SK-N-SH (cell line): ENCODE results near the gene ZP1. TPM values are rescaled to one million over a fixed set of nuclear protein-coding genes. Genes with fewer than 3 reads are reported as not detected.
A peak's percentile ranks its signal among the peaks of the same experiment; 100 is the strongest.

Experiments used
- CTCF ChIA-PET: fragments of 300-600, 350-600 bp; formaldehyde crosslinking; extraction: SDS; loops from one replicate; lab custom pipeline; 2021; lab: Yijun Ruan, JAX
- POLR2A ChIA-PET: fragments of 350-600 bp; sonication (Branson Sonifier 250); formaldehyde crosslinking; extraction: SDS; loops from one replicate; lab custom pipeline; 2020; ENCODE audit warnings: antibody characterized with exemption, inconsistent platforms; lab: Yijun Ruan, JAX
- DNase-seq: peaks from one replicate; pipeline ENCODE4 v3.0.0; 2012
- H2AFZ ChIP-seq: fragments of 200-600 bp; sonication (generic); 2 replicates; pipeline ENCODE4 v1.8.1; 2016; ENCODE audit warnings: antibody characterized with exemption, mild to moderate bottlenecking, low read depth
- H3F3A ChIP-seq: fragments of 200-600 bp; sonication (generic); replicated peaks from 2 replicates; pipeline ENCODE3; 2016; ENCODE audit warnings: antibody characterized with exemption, mild to moderate bottlenecking; ENCODE audit not compliant: insufficient read depth
- H3K27ac ChIP-seq, 2 experiments: fragments of 200-500 bp in 1 of 2; fragments of 200-600 bp in 1 of 2; sonication (Bioruptor generic) in 1 of 2; sonication (generic), shearing (Covaris generic) in 1 of 2; 2 replicates each; pipeline versions ENCODE4 v1.5.1 to v1.6.1; 2014 to 2016; ENCODE audit warnings: low read depth in 2 of 2, inconsistent platforms in 1 of 2, low read length in 1 of 2, mild to moderate bottlenecking in 1 of 2, mixed read lengths in 1 of 2
- H3K27me3 ChIP-seq: fragments of 200-600 bp; sonication (generic), shearing (Covaris generic); 2 replicates; pipeline ENCODE4 v1.6.1; 2016; ENCODE audit warnings: mixed run types; ENCODE audit not compliant: insufficient read depth
- H3K36me3 ChIP-seq, 2 experiments: fragments of 200-500 bp in 1 of 2; fragments of 200-600 bp in 1 of 2; sonication (Bioruptor generic) in 1 of 2; sonication (generic) in 1 of 2; replicated peaks in 1 of 2; 2 replicates each; pipeline versions ENCODE3 to v1.5.1; 2014 to 2016; ENCODE audit warnings: low read length in 1 of 2, mild to moderate bottlenecking in 1 of 2; ENCODE audit not compliant: insufficient read depth in 2 of 2, control insufficient read depth in 1 of 2
- H3K4me1 ChIP-seq, 2 experiments: fragments of 200-500 bp in 1 of 2; fragments of 200-600 bp in 1 of 2; sonication (Bioruptor generic) in 1 of 2; sonication (generic), shearing (Covaris generic) in 1 of 2; 2 replicates each; pipeline versions ENCODE4 v1.5.1 to v1.6.1; 2014 to 2016; ENCODE audit warnings: low read depth in 1 of 2, low read length in 1 of 2, mixed run types in 1 of 2; ENCODE audit not compliant: insufficient read depth in 2 of 2, control insufficient read depth in 1 of 2
- H3K4me2 ChIP-seq: fragments of 200-600 bp; sonication (generic), shearing (Covaris generic); 2 replicates; pipeline ENCODE4 v1.6.1; 2017; ENCODE audit warnings: mixed run types
- H3K4me3 ChIP-seq, 2 experiments: fragments of 200-500 bp in 1 of 2; fragments of 200-600 bp in 1 of 2; sonication (Bioruptor generic) in 1 of 2; sonication (generic), shearing (Covaris generic) in 1 of 2; 2 replicates each; pipeline versions ENCODE4 v1.5.1 to v1.8.1; 2014 to 2016; ENCODE audit warnings: low read depth in 2 of 2, inconsistent platforms in 1 of 2, low read length in 1 of 2, mild to moderate bottlenecking in 1 of 2, mixed read lengths in 1 of 2, moderate library complexity in 1 of 2
- H3K79me2 ChIP-seq: fragments of 200-600 bp; sonication (generic); 2 replicates; pipeline ENCODE4 v1.8.1; 2017; ENCODE audit warnings: mild to moderate bottlenecking; ENCODE audit not compliant: insufficient read depth
- H3K9ac ChIP-seq: fragments of 200-600 bp; sonication (generic); 2 replicates; pipeline ENCODE4 v1.6.1; 2017; ENCODE audit warnings: mixed run types
- H3K9me2 ChIP-seq: fragments of 200-600 bp; sonication (generic); 2 replicates; pipeline ENCODE4 v1.6.1; 2017; ENCODE audit warnings: mixed run types
- H3K9me3 ChIP-seq: fragments of 200-600 bp; sonication (generic); 2 replicates; pipeline ENCODE4 v1.6.1; 2017; ENCODE audit warnings: mixed run types, mild to moderate bottlenecking, moderate library complexity
- H4K20me1 ChIP-seq: fragments of 200-600 bp; sonication (generic); 2 replicates; pipeline ENCODE4 v1.6.1; 2017; ENCODE audit warnings: mild to moderate bottlenecking, mixed run types; ENCODE audit not compliant: insufficient read depth
- ELF1 ChIP-seq: IDR thresholded peaks from 2 replicates; pipeline ENCODE4 v1.4.0; 2012
- EP300 ChIP-seq, 2 experiments: IDR thresholded peaks; 2 replicates each; pipeline versions ENCODE4 v1.4.0 to v1.6.1; 2012; ENCODE audit warnings: borderline replicate concordance in 1 of 2, low read depth in 1 of 2, low read length in 1 of 2
- EZH2phosphoT487 ChIP-seq: fragments of 200-600 bp; sonication (generic); IDR thresholded peaks from 2 replicates; pipeline ENCODE4 v1.6.1; 2017; ENCODE audit warnings: low read depth, mixed run types, mild to moderate bottlenecking, antibody characterized with exemption, moderate library complexity, borderline replicate concordance
- FOXM1 ChIP-seq: IDR thresholded peaks from 2 replicates; pipeline ENCODE4 v1.4.0; 2012; ENCODE audit warnings: low read depth, mild to moderate bottlenecking
- GABPA ChIP-seq: IDR thresholded peaks from 2 replicates; pipeline ENCODE4 v1.4.0; 2012; ENCODE audit warnings: low read depth, mild to moderate bottlenecking
- MXI1 ChIP-seq: IDR thresholded peaks from 2 replicates; pipeline ENCODE4 v1.6.1; 2012; ENCODE audit warnings: mild to moderate bottlenecking, low read depth, low read length, improper control_type of control experiment
- NRF1 ChIP-seq: IDR thresholded peaks from 2 replicates; pipeline ENCODE4 v1.6.1; 2012; ENCODE audit warnings: low read depth, mild to moderate bottlenecking, low read length
- REST ChIP-seq: IDR thresholded peaks from 2 replicates; pipeline ENCODE4 v1.6.1; 2012; ENCODE audit warnings: mild to moderate bottlenecking, low read depth, low read length, moderate library complexity
- RFX5 ChIP-seq: IDR thresholded peaks from 2 replicates; pipeline ENCODE4 v1.6.1; 2012; ENCODE audit warnings: mild to moderate bottlenecking, improper control_type of control experiment, low read length
- SIN3A ChIP-seq: IDR thresholded peaks from 2 replicates; pipeline ENCODE4 v1.6.1; 2012; ENCODE audit warnings: low read depth, mild to moderate bottlenecking, low read length, moderate library complexity, borderline replicate concordance
- TEAD4 ChIP-seq: IDR thresholded peaks from 2 replicates; pipeline ENCODE4 v1.4.0; 2012; ENCODE audit warnings: mild to moderate bottlenecking, borderline replicate concordance; ENCODE audit not compliant: insufficient read depth
- USF1 ChIP-seq: IDR thresholded peaks from 2 replicates; pipeline ENCODE4 v1.4.0; 2012; ENCODE audit warnings: low read depth, borderline replicate concordance
- YY1 ChIP-seq: IDR thresholded peaks from 2 replicates; pipeline ENCODE4 v1.4.0; 2012; ENCODE audit warnings: low read depth, mild to moderate bottlenecking
- ZBTB33 ChIP-seq: IDR thresholded peaks from 2 replicates; pipeline ENCODE4 v1.4.0; 2012; ENCODE audit warnings: low read depth, borderline replicate concordance
- WGBS: methylation state at CpG from one replicate; pipeline ENCODE4 v1.1.6; 2017; ENCODE audit warnings: low lambda C conversion rate; 5-methylcytosine and 5-hydroxymethylcytosine counted together
- polyA plus RNA-seq, 3 experiments: library from polyadenylated mRNA; depleted of rRNA; stranded (reverse); fragments of >200 nt; gene quantifications; 2 replicates each; pipeline ENCODE4 v1.2.3, GENCODE V29; 2012

ZP1 gene
- polyA plus RNA-seq, 1 of the 3 experiments (the other 2 are of a cell fraction): not detected

- Histone ChIP-seq H3K9me3 (no peaks in the 10 kb centered on the region), H3K27ac (no peak overlapping the region), H3K4me3 (no peak overlapping the region), H3K4me1 (peaks cover 0 to 11% of the 10 kb centered on the region in 2 experiments; a peak in 1 of 4 replicates), H3K9me2 (no peaks in the 10 kb centered on the region), H3F3A (peaks cover 3% of the 10 kb centered on the region), H2AFZ (no peak overlapping the region), H3K79me2 (no peaks in the 10 kb centered on the region), H4K20me1 (no peaks in the 10 kb centered on the region), H3K9ac (no peak overlapping the region), H3K27me3 (no peaks in the 10 kb centered on the region), H3K4me2 (no peak overlapping the region), H3K36me3 (peaks cover 25 to 34% of the 10 kb centered on the region in 2 experiments)
- TF ChIP-seq FOXM1: no peak
- no peak for TF ChIP-seq USF1
- no peak for TF ChIP-seq TEAD4
- TF ChIP-seq REST: no peak
- TF ChIP-seq MXI1: no peak
- no peak for TF ChIP-seq NRF1
- no peak for TF ChIP-seq GABPA
- no peak for TF ChIP-seq EZH2phosphoT487
- no peak for TF ChIP-seq EP300 (IDR thresholded peaks at IDR 0.05; ENCODE audit: borderline replicate concordance in 1 of 2, low read depth in 1 of 2, low read length in 1 of 2)
- TF ChIP-seq ELF1: no peak
- ChIA-PET POLR2A (no interaction called here), CTCF (interaction anchor here (0.7 to 21.9 kb wide), 3 partner anchors 8 to 828 kb away, joined by 3 to 550 read pairs (median 55); partner anchors contain the start of gene CCDC86)
- WGBS: 57% methylated on average over 3 of the region's 5 CpGs
- no peak for DNase-seq
Measured at GRCh38 chr11:60890696-60891095, 23.4 kb downstream of the ZP1 start.

- Histone ChIP-seq H3K4me3 (no peak overlapping the region), H3F3A (peaks cover 3% of the 10 kb centered on the region), H3K4me2 (no peak overlapping the region), H3K9me3 (no peaks in the 10 kb centered on the region), H3K4me1 (peaks cover 0 to 11% of the 10 kb centered on the region in 2 experiments; a peak in 1 of 4 replicates), H3K9ac (no peak overlapping the region), H4K20me1 (no peaks in the 10 kb centered on the region), H3K36me3 (peaks cover 31 to 39% of the 10 kb centered on the region in 2 experiments), H2AFZ (no peak overlapping the region), H3K27me3 (no peaks in the 10 kb centered on the region), H3K9me2 (no peaks in the 10 kb centered on the region), H3K79me2 (no peaks in the 10 kb centered on the region), H3K27ac (peak overlapping the region in 1 of 2 experiments; percentile 3; a peak in 1 of 4 replicates)
- ChIA-PET POLR2A (no interaction called here), CTCF (interaction anchor here (1.6 to 21.9 kb wide), 3 partner anchors 7 to 116 kb away, joined by 5 to 550 read pairs (median 55); partner anchors contain the start of gene CCDC86)
- 96% methylated on average over 6 of the region's 7 CpGs for WGBS
- no peak for DNase-seq
- TF ChIP-seq REST (no peak), EP300 (IDR thresholded peaks at IDR 0.05; ENCODE audit: borderline replicate concordance in 1 of 2, low read depth in 1 of 2, low read length in 1 of 2) (no peak), SIN3A (no peak), RFX5 (no peak), USF1 (no peak), TEAD4 (no peak), YY1 (no peak), ZBTB33 (no peak)
Measured at GRCh38 chr11:60891103-60891741, 23.9 kb downstream of the ZP1 start.
